Measurements from ENCODE around the gene DSCAML1.

Gene DSCAML1

DNA sequence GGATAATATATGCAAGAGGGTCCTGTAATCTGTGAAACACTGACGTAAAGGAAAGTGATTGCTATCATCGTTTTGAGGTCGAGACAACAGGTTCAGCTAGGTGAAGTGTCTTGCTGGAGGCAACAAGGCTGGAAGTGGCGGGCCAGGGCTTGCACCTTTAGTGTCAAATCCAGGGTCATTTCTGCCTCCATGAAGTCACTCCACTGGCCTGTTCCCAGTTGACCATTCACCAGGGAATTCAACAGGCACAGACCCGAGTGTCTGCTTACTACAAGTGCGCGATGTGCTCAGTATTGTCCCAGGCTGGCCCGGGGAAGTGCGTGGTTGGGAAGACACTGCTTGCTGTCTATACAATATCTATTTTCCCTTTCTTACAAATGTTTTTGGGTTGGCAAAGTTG, 244.4 kb downstream of the DSCAML1 start:
- Histone ChIP-seq H3K27ac (no peak overlapping the region), H3K4me3 (no peak overlapping the region)

DNA sequence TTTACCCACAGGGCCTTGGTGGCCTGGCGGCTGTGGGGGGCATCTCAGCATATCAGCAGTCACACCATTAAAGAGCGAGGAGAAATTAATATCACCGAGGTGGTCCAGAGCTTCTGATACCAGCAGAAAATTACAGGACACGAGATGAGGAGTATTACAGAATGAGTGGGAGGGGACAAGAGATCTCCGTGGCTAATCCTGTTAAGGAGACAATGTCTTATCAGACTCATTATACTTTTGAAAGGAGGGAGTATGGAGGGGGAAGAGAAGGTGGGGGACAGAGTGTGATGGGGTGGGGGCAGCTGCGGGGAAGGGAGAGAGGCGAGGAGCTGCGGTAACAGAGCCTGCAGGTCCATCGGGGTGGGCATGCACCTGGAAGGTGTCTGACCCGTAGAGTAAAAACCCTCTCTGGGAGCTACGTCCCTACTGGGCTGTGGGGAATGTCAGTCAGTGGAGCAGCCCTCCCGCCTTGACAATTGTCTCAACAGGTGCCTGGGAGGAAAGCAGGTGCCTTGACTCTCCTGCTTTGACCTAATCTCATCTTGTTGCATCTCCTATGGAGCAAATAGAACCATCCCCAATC, 245.2 kb downstream of the DSCAML1 start:
- no peak overlapping the region for H3K27ac ChIP-seq
- H3K4me3 ChIP-seq: no peak overlapping the region

- Histone ChIP-seq H3K27ac (no peak overlapping the region), H3K4me3 (no peak overlapping the region)
These were observed 246.6 kb downstream of the DSCAML1 start for GRCh38 chr11:117550466-117550865.

GRCh38 chr11:117549417-117549816, 247.6 kb downstream of the DSCAML1 start:
- Histone ChIP-seq H3K4me3 (no peak overlapping the region), H3K27ac (no peak overlapping the region)

GRCh38 chr11:117548876-117549275, 248.1 kb downstream of the DSCAML1 start:
- Histone ChIP-seq H3K27ac (no peak overlapping the region), H3K4me3 (no peak overlapping the region)

DNA sequence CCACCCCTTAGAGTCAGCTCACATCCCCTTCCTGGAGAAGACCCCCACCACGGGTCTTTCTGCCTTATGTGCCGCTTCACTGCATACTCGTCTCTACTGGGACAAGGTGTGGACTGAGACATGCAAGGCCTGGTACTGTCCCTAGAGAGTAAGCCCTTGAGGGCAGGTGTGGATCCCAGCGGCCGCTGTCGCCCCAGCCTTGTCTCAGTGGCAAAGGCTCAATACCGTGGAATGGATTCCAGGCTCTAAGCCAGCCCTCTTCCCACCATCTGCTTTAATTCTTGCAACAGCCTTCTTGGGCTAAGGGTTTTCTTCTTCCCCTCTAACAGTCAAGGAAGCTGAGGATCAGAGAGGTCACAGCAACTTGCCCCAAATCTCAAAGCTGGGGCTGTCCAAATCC, 249.1 kb downstream of the DSCAML1 start:
- H3K27ac ChIP-seq: no peak overlapping the region
- no peak overlapping the region for H3K4me3 ChIP-seq

GRCh38 chr11:117547195-117547850, 249.7 kb downstream of the DSCAML1 start:
- H3K4me3 ChIP-seq: no peak overlapping the region
- H3K27ac ChIP-seq: no peak overlapping the region

GRCh38 chr11:117546431-117547194, 250.4 kb downstream of the DSCAML1 start:
- H3K4me3 ChIP-seq: no peak overlapping the region

GRCh38 chr11:117545706-117546105, 251.3 kb downstream of the DSCAML1 start:
- no peak overlapping the region for H3K4me3 ChIP-seq
- no peak overlapping the region for H3K27ac ChIP-seq

More at GRCh38 chr11:117546431-117547194, 250.4 kb downstream of the DSCAML1 start:
- H3K27ac ChIP-seq: no peak overlapping the region

DNA sequence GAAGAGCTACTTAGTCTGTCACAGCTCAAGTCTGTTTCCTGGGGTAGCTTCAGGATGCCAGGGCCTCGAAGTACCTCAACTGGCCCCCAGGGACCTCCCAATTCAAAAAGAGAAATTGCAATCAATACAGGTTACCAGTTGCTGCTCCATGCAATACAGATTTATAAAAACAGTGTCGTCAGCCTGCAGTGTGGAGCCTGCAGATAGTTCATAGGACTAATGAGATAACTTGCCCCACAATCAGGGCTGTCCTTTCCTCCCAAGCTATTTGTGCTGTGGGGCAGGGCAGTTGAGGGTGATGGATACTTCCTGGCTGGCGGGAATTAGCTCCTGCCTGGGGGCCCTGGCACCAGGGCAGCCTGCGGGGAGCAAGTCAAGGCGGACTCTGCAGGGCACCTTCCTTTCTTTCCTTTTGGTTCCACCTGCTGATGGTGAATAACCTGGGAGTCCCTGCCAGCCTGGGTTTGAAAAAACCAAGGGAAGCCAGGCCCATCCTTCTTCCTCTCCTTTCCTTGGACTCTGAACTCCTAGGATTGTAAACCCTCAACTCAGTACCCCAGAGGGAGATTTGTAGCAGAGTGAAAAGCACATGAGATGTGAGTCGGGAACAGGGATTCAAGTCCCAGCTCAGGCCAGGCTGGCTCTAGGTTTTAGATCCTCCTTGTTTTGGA, 252.8 kb downstream of the DSCAML1 start:
- Histone ChIP-seq H3K27ac (no peak overlapping the region), H3K4me3 (no peak overlapping the region)

GRCh38 chr11:117541211-117541610, 255.8 kb downstream of the DSCAML1 start:
- Histone ChIP-seq H3K27ac (no peak overlapping the region), H3K4me3 (no peak overlapping the region)

DNA sequence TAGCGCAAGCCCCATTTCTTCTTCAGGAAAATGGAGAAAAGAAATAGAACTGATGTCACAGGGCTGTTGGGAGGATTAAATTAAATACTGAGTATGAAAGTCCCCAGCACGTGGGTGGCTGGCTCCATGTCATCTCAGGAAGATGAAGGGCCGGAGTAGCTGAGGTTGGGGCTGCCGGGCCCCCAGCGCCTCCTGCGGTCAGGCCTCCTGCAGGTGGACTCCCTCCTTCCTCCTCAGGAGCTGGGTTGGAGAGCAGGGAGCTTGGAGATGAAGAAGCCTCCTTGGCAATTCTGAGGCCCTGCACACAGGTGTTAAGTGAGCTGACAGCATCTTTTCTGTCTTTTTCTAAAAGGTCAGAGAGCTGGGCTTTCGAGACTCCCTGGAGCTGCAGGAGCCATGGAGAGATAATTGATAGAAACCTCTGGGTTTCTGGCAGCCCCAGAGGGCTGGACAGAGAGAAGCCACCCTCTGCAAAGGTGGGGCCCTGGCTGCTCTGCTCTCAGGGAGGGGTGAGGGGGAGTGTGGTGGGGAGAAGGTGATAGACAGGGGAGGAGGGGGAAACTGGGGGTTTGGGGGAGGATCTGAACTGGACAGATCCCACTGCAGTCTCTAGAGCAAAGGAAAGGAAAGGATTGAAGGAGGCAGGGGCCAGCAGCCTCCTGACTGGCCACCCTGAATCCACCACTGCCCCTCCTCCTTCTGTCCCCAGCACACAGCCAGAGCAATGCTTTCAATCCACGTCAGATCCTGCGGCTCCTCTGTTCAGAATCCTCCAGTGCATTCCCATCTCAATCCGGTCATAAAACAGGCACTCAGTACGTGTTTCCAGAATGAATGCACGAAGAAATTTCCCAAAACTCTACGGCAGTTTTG, 258.5 kb downstream of the DSCAML1 start:
- Histone ChIP-seq H3K4me3 (no peak overlapping the region), H3K27ac (no peak overlapping the region)

- Histone ChIP-seq H3K4me3 (no peak overlapping the region), H3K27ac (no peak overlapping the region)
These were observed 261.1 kb downstream of the DSCAML1 start for GRCh38 chr11:117535850-117536411.

DNA sequence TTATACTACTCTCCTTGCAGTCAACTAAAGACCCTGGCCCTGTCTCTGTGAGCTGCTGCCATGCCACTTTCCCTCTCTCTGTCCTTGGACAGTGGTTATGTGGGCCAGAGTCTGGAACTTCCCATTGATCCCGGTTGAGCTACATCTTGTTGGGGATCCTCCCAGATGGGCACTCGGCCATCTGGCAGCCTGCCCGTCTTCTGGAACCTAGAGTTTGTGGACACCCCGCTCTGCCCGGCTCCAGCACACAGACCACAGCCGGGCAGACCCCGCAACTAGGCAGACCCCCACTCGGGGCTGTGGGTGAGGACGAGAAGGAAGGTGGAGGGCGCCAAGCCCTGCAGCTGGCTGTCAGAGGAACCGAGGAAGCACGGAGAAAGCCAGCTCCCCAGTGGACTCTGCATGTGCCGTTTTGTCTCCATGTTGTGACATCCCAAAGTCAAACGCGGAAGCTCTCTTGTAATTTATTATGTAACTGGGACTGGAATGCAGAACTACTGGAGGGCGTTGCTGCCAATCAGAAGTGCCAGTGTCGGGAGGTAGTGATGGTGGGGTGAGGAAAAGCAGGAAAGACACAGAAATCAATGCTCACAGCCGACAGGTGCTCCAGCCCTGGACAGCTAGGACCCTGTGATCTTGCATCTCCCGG, 261.7 kb downstream of the DSCAML1 start:
- no peak overlapping the region for H3K4me3 ChIP-seq

GRCh38 chr11:117532568-117532967, 264.4 kb downstream of the DSCAML1 start:
- Histone ChIP-seq H3K27ac (no peak overlapping the region), H3K4me3 (no peak overlapping the region)

More for the DNA sequence above, 261.7 kb downstream of the DSCAML1 start:
- H3K27ac ChIP-seq: no peak overlapping the region

- Histone ChIP-seq H3K27ac (no peak overlapping the region), H3K4me3 (no peak overlapping the region)
These were observed 267.2 kb downstream of the DSCAML1 start for GRCh38 chr11:117529816-117530215.

DNA sequence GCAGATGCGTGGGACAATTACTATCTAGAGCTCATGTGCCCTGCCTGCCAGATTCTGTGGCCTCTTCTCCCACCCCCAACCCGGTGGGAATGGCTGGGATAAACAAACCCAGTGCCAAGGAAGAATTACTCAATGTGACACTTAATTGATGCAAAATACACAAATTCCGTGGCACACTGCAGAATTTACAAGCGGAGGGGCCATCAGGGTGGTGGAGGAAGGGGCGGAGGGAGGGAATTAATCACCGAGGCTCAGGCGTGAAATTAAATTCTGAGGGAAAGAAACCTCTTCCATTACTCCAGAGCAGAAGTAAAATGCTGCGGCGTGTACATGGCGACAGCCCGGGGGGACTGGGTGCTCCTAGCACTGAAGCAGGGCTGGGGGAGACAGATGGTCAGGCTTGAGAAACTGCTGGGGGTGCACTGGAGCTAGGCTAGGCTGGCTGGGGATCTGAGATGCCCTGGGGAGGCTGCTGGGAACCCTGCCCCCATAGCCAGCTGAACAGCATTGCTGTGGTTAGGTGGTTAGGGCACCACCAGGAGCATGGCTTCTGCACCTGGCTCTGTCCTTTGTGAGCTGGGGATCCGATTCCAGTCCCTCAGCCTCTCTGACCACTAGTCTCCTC, 268.8 kb downstream of the DSCAML1 start:
- Histone ChIP-seq H3K27ac (no peak overlapping the region), H3K4me3 (no peak overlapping the region)

GRCh38 chr11:117527271-117527670, 269.7 kb downstream of the DSCAML1 start:
- Histone ChIP-seq H3K4me3 (no peak overlapping the region), H3K27ac (no peak overlapping the region)
